Brain microvascular endothelial cell (primary cell): Measurements from ENCODE around the gene PCDHGB1.
"Not testable (repeated sequence)": the region's sequence is repeated elsewhere in the genome, so short reads cannot be mapped to it uniquely, and the experiment has no call there.

Experiments used
- DNase-seq: peaks from one replicate; pipeline ENCODE4 v3.0.0-alpha.2; 2020
- H3K27ac ChIP-seq: fragments of 250-450 bp; sonication (Bioruptor Pico); 2 replicates; pipeline ENCODE4 v1.5.1; 2020; ENCODE audit warnings: mild to moderate bottlenecking, moderate library complexity
- H3K27me3 ChIP-seq: fragments of 250-450 bp; sonication (Bioruptor Pico); replicated peaks from 2 replicates; pipeline ENCODE4 v1.5.1; 2020; ENCODE audit warnings: mild to moderate bottlenecking
- H3K36me3 ChIP-seq: fragments of 250-450 bp; sonication (Bioruptor Pico); replicated peaks from 2 replicates; pipeline ENCODE4 v1.5.1; 2020; ENCODE audit warnings: mild to moderate bottlenecking
- H3K4me3 ChIP-seq: 2 replicates; pipeline ENCODE4 v1.5.1; 2011; ENCODE audit warnings: low read depth, mild to moderate bottlenecking, control low read depth, low read length, moderate library complexity
- CTCF ChIP-seq: IDR thresholded peaks from 2 replicates; pipeline ENCODE4 v1.5.1; 2011; ENCODE audit warnings: low read depth, mild to moderate bottlenecking, moderate library complexity, low read length, control low read depth, inconsistent platforms; ENCODE audit errors: missing control alignments
- in situ Hi-C: cut with HindIII; loops from 2 replicates; pipeline ENCODE4 v1.10.0; 2017; ENCODE audit warnings: low sequenced_read_pairs, low pct_ligation_motif_present

Gene PCDHGB1

DNA sequence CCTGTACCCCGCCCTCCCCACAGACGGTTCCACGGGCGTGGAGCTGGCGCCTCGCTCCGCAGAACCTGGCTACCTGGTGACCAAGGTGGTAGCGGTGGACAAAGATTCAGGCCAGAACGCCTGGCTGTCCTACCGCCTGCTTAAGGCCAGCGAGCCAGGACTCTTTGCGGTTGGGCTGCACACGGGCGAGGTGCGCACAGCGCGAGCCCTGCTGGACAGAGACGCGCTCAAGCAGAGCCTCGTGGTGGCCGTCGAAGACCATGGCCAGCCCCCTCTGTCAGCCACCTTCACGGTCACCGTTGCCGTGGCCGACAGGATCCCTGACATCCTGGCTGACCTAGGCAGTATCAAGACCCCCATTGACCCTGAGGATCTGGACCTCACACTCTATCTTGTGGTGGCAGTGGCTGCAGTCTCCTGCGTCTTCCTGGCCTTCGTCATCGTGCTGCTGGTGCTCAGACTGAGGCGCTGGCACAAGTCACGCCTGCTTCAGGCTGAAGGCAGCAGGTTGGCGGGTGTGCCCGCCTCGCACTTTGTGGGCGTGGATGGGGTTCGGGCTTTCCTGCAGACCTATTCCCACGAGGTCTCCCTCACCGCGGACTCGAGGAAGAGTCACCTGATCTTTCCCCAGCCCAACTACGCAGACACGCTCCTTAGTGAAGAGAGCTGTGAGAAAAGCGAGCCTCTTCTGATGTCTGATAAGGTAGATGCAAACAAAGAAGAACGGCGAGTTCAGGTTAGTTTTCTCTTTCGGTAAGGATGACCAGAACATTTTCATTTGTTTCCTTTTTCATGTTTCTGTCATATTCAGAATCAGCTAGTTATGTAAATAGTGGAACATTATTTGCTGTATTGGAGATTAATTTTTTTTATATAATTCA lies 16.4 kb downstream of the PCDHGB1 start:
- H3K27me3 ChIP-seq: peaks cover 8% of the 10 kb centered on the region
- no peak overlapping the region for H3K27ac ChIP-seq
- H3K4me3 ChIP-seq: no peak overlapping the region
- no peak for DNase-seq
- H3K36me3 ChIP-seq: no peaks in the 10 kb centered on the region
- in situ Hi-C loops: no loop called here
- TF ChIP-seq CTCF: no peak

DNA sequence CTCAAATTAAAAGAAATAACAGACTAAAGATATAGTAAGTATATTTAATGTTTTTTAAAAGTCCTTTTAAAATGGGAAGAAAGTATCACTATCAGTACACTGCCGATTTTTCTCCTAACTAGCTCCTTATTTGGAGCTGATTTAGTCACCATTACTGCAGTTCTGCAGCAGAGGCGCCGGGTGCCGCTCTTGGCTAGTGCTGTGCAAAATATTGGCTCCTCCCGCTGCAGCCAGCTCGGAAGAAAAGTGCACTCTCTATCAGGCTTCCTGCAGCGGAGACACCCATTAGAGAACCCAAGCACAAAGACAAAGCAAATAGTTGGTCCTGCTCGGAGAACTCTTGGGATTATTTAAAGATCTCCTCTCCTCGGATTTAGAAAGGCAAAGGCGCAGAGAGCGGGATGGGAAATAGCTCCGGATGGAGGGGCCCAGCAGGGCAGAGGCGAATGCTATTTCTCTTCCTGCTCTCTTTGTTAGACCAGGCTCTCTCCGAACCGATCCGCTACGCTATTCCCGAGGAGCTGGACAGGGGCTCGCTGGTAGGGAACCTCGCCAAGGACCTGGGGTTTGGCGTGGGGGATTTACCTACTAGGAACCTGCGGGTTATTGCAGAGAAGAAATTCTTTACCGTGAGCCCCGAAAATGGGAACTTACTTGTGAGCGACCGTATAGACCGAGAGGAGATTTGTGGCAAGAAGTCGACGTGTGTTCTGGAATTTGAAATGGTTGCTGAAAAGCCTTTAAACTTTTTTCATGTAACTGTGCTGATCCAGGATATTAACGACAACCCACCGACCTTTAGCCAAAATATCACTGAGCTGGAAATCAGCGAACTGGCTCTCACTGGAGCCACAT lies 20.3 kb downstream of the PCDHGB1 start, which contains the start of gene PCDHGB3:
PCDHGB3 (plus strand) TSS at position 249 of the 855 bp plus-strand sequence; CDS start at position 402, 153 bp downstream.
- in situ Hi-C loops: no loop called here
- Histone ChIP-seq H3K27ac (no peak within 1 kb of the TSS), H3K36me3 (no peaks in the 10 kb centered on the region), H3K27me3 (peaks cover 3% of the 10 kb centered on the region), H3K4me3 (peak within 1 kb of the TSS; percentile 40)
- peak; percentile 68 for TF ChIP-seq CTCF
- DNase-seq: peak; percentile 58

- Histone ChIP-seq H3K27me3 (no peaks in the 10 kb centered on the region), H3K36me3 (no peaks in the 10 kb centered on the region), H3K4me3 (no peak overlapping the region), H3K27ac (no peak overlapping the region)
- no peak for TF ChIP-seq CTCF
- no peak for DNase-seq
- in situ Hi-C loops: no loop called here
Observed at GRCh38 chr5:141371572-141372475, 21.9 kb downstream of the PCDHGB1 start.

GRCh38 chr5:141373673-141374317 lies 23.9 kb downstream of the PCDHGB1 start, which contains the start of gene PCDHGA6:
PCDHGA6 (plus strand) TSS chr5:141373891; CDS start chr5:141374084, 193 bp downstream.
- no peak within 1 kb of the TSS for H3K27ac ChIP-seq
- in situ Hi-C loops: no loop called here
- TF ChIP-seq CTCF: peak; percentile 58
- H3K36me3 ChIP-seq: no peaks in the 10 kb centered on the region
- no peak for DNase-seq
- H3K27me3 ChIP-seq: no peaks in the 10 kb centered on the region
- H3K4me3 ChIP-seq: peak within 1 kb of the TSS; percentile 43

- no peak for DNase-seq
- H3K4me3 ChIP-seq: no peak overlapping the region
- in situ Hi-C loops: no loop called here
- no peak overlapping the region for H3K27ac ChIP-seq
- H3K27me3 ChIP-seq: no peaks in the 10 kb centered on the region
- no peaks in the 10 kb centered on the region for H3K36me3 ChIP-seq
- TF ChIP-seq CTCF: no peak
Observed at GRCh38 chr5:141374627-141375026, 24.7 kb downstream of the PCDHGB1 start.

- DNase-seq, in situ Hi-C loops, H3K4me3 ChIP-seq, H3K27me3 ChIP-seq, H3K27ac ChIP-seq, H3K36me3 ChIP-seq: not testable (repeated sequence)
Observed at GRCh38 chr5:141375444-141376155, 25.7 kb downstream of the PCDHGB1 start.
